Caco-2 (cell line): ENCODE results near the gene CUZD1. TPM values are rescaled to one million over a fixed set of nuclear protein-coding genes. Genes with fewer than 3 reads are reported as not detected.

Experiments used
- BruUV-seq: library from RNA; stranded (reverse); fragments of 400-500 nt; replicated peaks from 2 replicates; lab custom pipeline; 2021; lab: Mats Ljungman, UMichigan
- CTCF ChIA-PET: fragments of 300-600 bp; sonication (Branson Sonifier 250); formaldehyde crosslinking; loops from one replicate; lab custom pipeline; 2022; ENCODE audit warnings: antibody characterized with exemption; lab: Charles Lee
- POLR2A ChIA-PET: fragments of 300-600 bp; sonication (Branson Sonifier 250); formaldehyde crosslinking; loops from one replicate; lab custom pipeline; 2022; ENCODE audit warnings: antibody characterized with exemption; lab: Charles Lee
- DNase-seq, 2 experiments: peaks; one replicate each; pipeline versions ENCODE4 v3.0.0 to v3.0.0-alpha.2; 2020 to 2022
- H3K27me3 ChIP-seq: replicated peaks from 2 replicates; pipeline ENCODE4 v1.6.0; 2011; ENCODE audit warnings: low read length; ENCODE audit not compliant: control insufficient read depth, insufficient read depth
- H3K36me3 ChIP-seq: 2 replicates; pipeline ENCODE4 v1.5.1; 2011; ENCODE audit warnings: low read length; ENCODE audit not compliant: control insufficient read depth, insufficient read depth
- H3K4me1 ChIP-seq: fragments of 250-450 bp; sonication (Bioruptor Pico); 2 replicates; pipeline ENCODE4 v1.5.1; 2020; ENCODE audit warnings: mild to moderate bottlenecking
- H3K4me3 ChIP-seq: 2 replicates; pipeline ENCODE4 v1.5.1; 2011; ENCODE audit warnings: low read depth, mild to moderate bottlenecking, control low read depth, low read length
- H3K9me3 ChIP-seq: fragments of 250-450 bp; sonication (Bioruptor Pico); 2 replicates; pipeline ENCODE4 v1.5.1; 2020; ENCODE audit warnings: mild to moderate bottlenecking, moderate library complexity
- H3K27ac Mint-ChIP-seq: one replicate; pipeline ENCODE4 v1.8.0; 2022; ENCODE audit warnings: mixed read lengths; ENCODE audit not compliant: unreplicated experiment
- H3K27me3 Mint-ChIP-seq: one replicate; pipeline ENCODE4 v1.8.0; 2022; ENCODE audit warnings: mixed read lengths; ENCODE audit not compliant: insufficient read depth, unreplicated experiment
- H3K36me3 Mint-ChIP-seq: one replicate; pipeline ENCODE4 v1.8.0; 2022; ENCODE audit warnings: mild to moderate bottlenecking, mixed read lengths; ENCODE audit not compliant: insufficient read depth, unreplicated experiment
- H3K4me1 Mint-ChIP-seq: one replicate; pipeline ENCODE4 v1.8.0; 2022; ENCODE audit warnings: low read depth, mixed read lengths; ENCODE audit not compliant: unreplicated experiment
- H3K4me3 Mint-ChIP-seq: one replicate; pipeline ENCODE4 v1.8.0; 2022; ENCODE audit warnings: mild to moderate bottlenecking, moderate library complexity, mixed read lengths; ENCODE audit not compliant: unreplicated experiment
- H3K9me3 Mint-ChIP-seq: one replicate; pipeline ENCODE4 v1.8.0; 2022; ENCODE audit warnings: mixed read lengths; ENCODE audit not compliant: unreplicated experiment
- CTCF ChIP-seq, 2 experiments: fragments of 200-600 bp in 1 of 2; IDR thresholded peaks; 1 replicate in 1 of 2; 2 replicates in 1 of 2; pipeline versions ENCODE4 v1.5.1 to v1.8.0; 2011 to 2022; ENCODE audit warnings: antibody characterized with exemption in 1 of 2, control low read depth in 1 of 2, inconsistent platforms in 1 of 2, low read depth in 1 of 2, low read length in 1 of 2, mild to moderate bottlenecking in 1 of 2, moderate library complexity in 1 of 2; ENCODE audit not compliant: insufficient read depth in 1 of 2, severe bottlenecking in 1 of 2, unreplicated experiment in 1 of 2
- intact Hi-C: fragments of 100-400 bp; cut with micrococcal nuclease; formaldehyde crosslinking; loops from one replicate; pipeline ENCODE4 v1.10.0; 2022; ENCODE audit not compliant: unreplicated experiment
- total RNA-seq: library from RNA; stranded (reverse); gene quantifications from 2 replicates; pipeline ENCODE4 v1.2.3, GENCODE V29; 2022

The CUZD1 gene
- total RNA-seq, 1 experiment from 2014 or later = 2.1 TPM

DNA sequence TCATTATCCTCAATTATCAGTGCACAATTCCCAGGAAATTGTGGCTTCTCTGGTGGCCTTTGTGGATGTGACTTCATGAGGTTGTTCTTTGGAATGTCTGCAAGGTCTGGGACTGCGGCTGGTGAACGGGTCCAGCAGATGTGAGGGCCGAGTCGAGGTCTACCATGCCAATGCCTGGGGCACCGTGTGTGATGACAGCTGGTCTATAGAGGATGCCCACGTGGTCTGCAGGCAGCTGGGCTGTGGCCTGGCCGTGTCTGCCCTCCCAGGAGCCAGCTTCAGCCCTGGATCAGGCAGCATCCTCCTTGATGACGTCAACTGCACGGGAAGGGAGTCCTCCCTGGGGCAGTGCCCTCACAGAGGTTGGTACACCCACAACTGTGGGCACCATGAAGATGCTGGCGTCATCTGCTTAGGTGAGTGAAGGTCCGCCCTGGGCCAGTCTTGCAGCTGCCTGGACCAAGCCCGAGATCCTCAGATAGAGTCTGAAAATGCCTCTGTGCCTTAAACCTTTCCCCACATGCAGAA is 46.9 kb downstream of the CUZD1 start:
- Mint-ChIP-seq H3K36me3 (no peaks in the 10 kb centered on the region), H3K4me3 (no peak overlapping the region), H3K27ac (no peak overlapping the region), H3K9me3 (no peaks in the 10 kb centered on the region), H3K27me3 (peaks cover 21% of the 10 kb centered on the region), H3K4me1 (no peaks in the 10 kb centered on the region)
- ChIA-PET POLR2A (no interaction called here), CTCF (no interaction called here)
- no peaks in the 10 kb centered on the region for H3K9me3 ChIP-seq
- H3K4me3 ChIP-seq = no peak overlapping the region
- DNase-seq = no peak
- no peak for TF ChIP-seq CTCF (IDR thresholded peaks at IDR 0.05; ENCODE audit: insufficient read depth in 1 of 2, low read depth in 1 of 2, low read length in 1 of 2, severe bottlenecking in 1 of 2, unreplicated experiment in 1 of 2)
- intact Hi-C loops = no loop called here
- no peaks in the 10 kb centered on the region for H3K36me3 ChIP-seq
- no peaks in the 10 kb centered on the region for H3K4me1 ChIP-seq
- BruUV-seq = no TSS peak
- H3K27me3 ChIP-seq = no peaks in the 10 kb centered on the region

DNA sequence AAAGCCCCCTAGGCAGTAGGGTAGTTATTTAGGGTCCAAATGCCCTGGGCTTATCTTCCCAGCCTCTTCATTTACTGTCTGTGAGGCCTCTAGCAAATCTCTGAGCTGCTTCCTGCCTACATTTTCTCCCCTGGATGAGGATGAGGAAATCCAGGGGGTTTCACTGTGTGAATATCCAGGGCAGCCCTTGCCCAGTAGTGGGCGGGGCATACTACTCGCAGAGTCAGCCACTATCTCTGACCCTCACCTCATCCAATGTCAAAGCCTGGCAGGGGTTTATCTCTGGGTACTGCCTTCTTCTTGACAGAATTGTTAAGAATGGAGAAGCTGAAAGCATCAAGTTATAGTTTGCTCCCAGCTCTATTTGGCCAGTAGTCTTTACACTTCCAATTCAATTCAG is 48.9 kb downstream of the CUZD1 start:
- Mint-ChIP-seq H3K4me3 (no peak overlapping the region), H3K27me3 (peaks cover 32% of the 10 kb centered on the region), H3K4me1 (no peaks in the 10 kb centered on the region), H3K36me3 (no peaks in the 10 kb centered on the region), H3K9me3 (no peaks in the 10 kb centered on the region), H3K27ac (no peak overlapping the region)
- H3K36me3 ChIP-seq = no peaks in the 10 kb centered on the region
- no peak overlapping the region for H3K4me3 ChIP-seq
- no peaks in the 10 kb centered on the region for H3K4me1 ChIP-seq
- DNase-seq = no peak
- no peaks in the 10 kb centered on the region for H3K27me3 ChIP-seq
- ChIA-PET CTCF (no interaction called here), POLR2A (no interaction called here)
- intact Hi-C loops = no loop called here
- BruUV-seq = no TSS peak
- TF ChIP-seq CTCF (IDR thresholded peaks at IDR 0.05; ENCODE audit: insufficient read depth in 1 of 2, low read depth in 1 of 2, low read length in 1 of 2, severe bottlenecking in 1 of 2, unreplicated experiment in 1 of 2) = no peak
- H3K9me3 ChIP-seq = no peaks in the 10 kb centered on the region

GRCh38 chr10:122795924-122796323 is 49.7 kb downstream of the CUZD1 start:
- POLR2A ChIA-PET = no interaction called here
- Mint-ChIP-seq H3K36me3 (no peaks in the 10 kb centered on the region), H3K9me3 (no peaks in the 10 kb centered on the region), H3K27ac (no peak overlapping the region), H3K4me1 (no peaks in the 10 kb centered on the region), H3K27me3 (peaks cover 34% of the 10 kb centered on the region), H3K4me3 (no peak overlapping the region)
- DNase-seq = no peak
- no peaks in the 10 kb centered on the region for H3K9me3 ChIP-seq
- no peaks in the 10 kb centered on the region for H3K36me3 ChIP-seq
- H3K27me3 ChIP-seq = no peaks in the 10 kb centered on the region
- no peak overlapping the region for H3K4me3 ChIP-seq
- CTCF ChIA-PET = no interaction called here
- BruUV-seq = no TSS peak
- intact Hi-C loops = no loop called here
- TF ChIP-seq CTCF (IDR thresholded peaks at IDR 0.05; ENCODE audit: insufficient read depth in 1 of 2, low read depth in 1 of 2, low read length in 1 of 2, severe bottlenecking in 1 of 2, unreplicated experiment in 1 of 2) = no peak
- no peaks in the 10 kb centered on the region for H3K4me1 ChIP-seq
